Heart left ventricle (tissue), 16 donors: ENCODE measurements around the gene MAP1LC3C. TPM values are rescaled to one million over a fixed set of nuclear protein-coding genes. Genes with fewer than 3 reads are reported as not detected.

Experiments
- ATAC-seq, 4 donors: fragments of 200-7000 bp; cut with Tn5 transposase; one replicate each; pipeline ENCODE4 v1.9.1; 2020 to 2022; ENCODE audit warnings: moderate library complexity in 4 of 4, mild to moderate bottlenecking in 3 of 4, moderate number of reproducible peaks in 1 of 4
- DNase-seq, 5 donors: peaks; one replicate each; pipeline ENCODE4 v3.0.0-alpha.2; 2020
- H3K27ac ChIP-seq, 12 donors: fragments of 200-600 bp; sonication (generic) in 4 of 12; one replicate each; pipeline versions ENCODE4 v1.5.0 to v1.8.0; 2016 to 2022; ENCODE audit warnings: mild to moderate bottlenecking in 2 of 12
- H3K27me3 ChIP-seq, 9 donors: fragments of 200-600 bp; sonication (generic) in 2 of 9; one replicate each; pipeline versions ENCODE4 v1.5.1 to v1.8.0; 2016 to 2022; ENCODE audit warnings: mild to moderate bottlenecking in 3 of 9
- H3K36me3 ChIP-seq, 9 donors: fragments of 200-600 bp; sonication (generic) in 2 of 9; one replicate each; pipeline versions ENCODE4 v1.5.0 to v1.8.0; 2018 to 2022; ENCODE audit warnings: mild to moderate bottlenecking in 2 of 9
- H3K4me1 ChIP-seq, 12 donors: fragments of 200-600 bp; sonication (generic) in 4 of 12; one replicate each; pipeline versions ENCODE4 v1.5.0 to v1.8.0; 2016 to 2022; ENCODE audit warnings: mild to moderate bottlenecking in 3 of 12
- H3K4me3 ChIP-seq, 12 donors: fragments of 200-600 bp; sonication (generic) in 4 of 12; one replicate each; pipeline versions ENCODE4 v1.5.0 to v1.8.0; 2017 to 2022; ENCODE audit warnings: mild to moderate bottlenecking in 9 of 12, moderate library complexity in 4 of 12
- H3K9me3 ChIP-seq, 12 donors: fragments of 200-600 bp; sonication (generic) in 4 of 12; one replicate each; pipeline versions ENCODE4 v1.5.0 to v1.8.0; 2016 to 2022; ENCODE audit warnings: mild to moderate bottlenecking in 1 of 12
- CTCF ChIP-seq, 12 donors: fragments of 200-600 bp; sonication (generic) in 4 of 12; IDR thresholded peaks; one replicate each; pipeline versions ENCODE4 v1.5.0 to v1.8.0; 2018 to 2022; ENCODE audit warnings: antibody characterized with exemption in 12 of 12, mild to moderate bottlenecking in 5 of 12
- POLR2A ChIP-seq, 2 donors: fragments of 450-650 bp; IDR thresholded peaks; one replicate each; pipeline ENCODE4 v1.6.1; 2017; ENCODE audit warnings: antibody characterized with exemption in 2 of 2, mild to moderate bottlenecking in 2 of 2, moderate library complexity in 2 of 2
- WGBS, 4 donors: extraction: QIAGEN DNeasy Blood & Tissue Kit in 2 of 4; methylation state at CpG; one replicate each; pipeline versions ENCODE4 v1.1.5 to v1.1.7; 2013 to 2018; 5-methylcytosine and 5-hydroxymethylcytosine counted together
- intact Hi-C, 10 donors: fragments of 100-400 bp; cut with DNase I; formaldehyde crosslinking; loops; one replicate each; pipeline versions ENCODE4 v1.11.1 to v1.14.2; 2022
- polyA plus RNA-seq, 2 donors: library from polyadenylated mRNA; stranded (reverse); fragments of 200-250 nt; gene quantifications; one replicate each; pipeline ENCODE4 v1.2.3, GENCODE V29; 2013
- total RNA-seq, 9 donors: library from RNA; depleted of rRNA in 2 of 9; stranded (reverse); fragments of >200 nt in 2 of 9; fragmentation: NEBNext Ultra II Directional in 3 of 9; extraction: Animal tissue kit (Norgen Biotek cat#: 25700) in 3 of 9; gene quantifications; one replicate each; pipeline versions ENCODE4 v1.1.0 to v1.2.4, GENCODE V29; 2016 to 2023
- donor health status: ischemic (EF 13 %, LVEDD 7.1; RV severe dilation, severe dysfunction).
- donor health status: healthy with polysubstance abuse.
- donor health status: DM: no; HTN: yes; CAD: no.
- donor health status: DM: no; HTN: no; CAD: no.
- donor health status: ischemic (EF 25% LVEDD 6.9; RV normal size, moderate dysfunction).
- donor health status: ischemic (EF 25% LVEDD 5.7; RV mildly dilated, moderate dysfunction).
- donor health status: healthy.
- donor health status: DM: yes; HTN: yes; CAD: no.
- donor health status: ischemic (EF 35%, LVEDD 5.7; RV mildly dilated, moderate dysfunction).
- donor health status: nonischemic (EF 11% LVEDD 7.7; RV severe dilation, severe dysfunction).
- donor health status: DM: yes; HTN: yes; CAD: no.
- donor health status: PGD.
- donor health status: ischemic (EF 29% LVEDD 5.4; RV normal size, mild dysfunction).
- donor health status: nonischemic (EF 23%, LVEDD 6.1; RV moderate dilation, normal function).

Gene MAP1LC3C
- total and polyA plus RNA-seq, 11 donors, result 0.46 to 1.2 (median 0.79) TPM; not detected in 6

GRCh38 chr1:242017580-242018233, 18.8 kb upstream of the MAP1LC3C start:
- peak in 1 of 4 donors; percentile 59 for ATAC-seq
- Histone ChIP-seq H3K36me3 (no peaks in the 10 kb centered on the region), H3K27me3 (no peaks in the 10 kb centered on the region), H3K4me1 (no peaks in the 10 kb centered on the region), H3K27ac (no peak overlapping the region), H3K4me3 (no peak overlapping the region), H3K9me3 (peaks cover 0 to 5% (median 0%) of the 10 kb centered on the region in 12 donors)
- peak in 2 of 5 donors; percentile 22 to 24 for DNase-seq
- TF ChIP-seq POLR2A (IDR thresholded peaks at IDR 0.05), result no peak
- TF ChIP-seq CTCF (IDR thresholded peaks at IDR 0.05), result peak; percentile 45 to 72 (median 60)
- intact Hi-C loops, result loop anchor here in 4 of 10 donors (5.0 to 10.0 kb wide), 4 partner anchors 120 to 493 kb away; no protein-coding TSS in a partner anchor
- WGBS, 4 donors, result 39 to 42% (median 41%) methylated on average over 10 of the region's 10 CpGs

GRCh38 chr1:242016479-242016878, 17.6 kb upstream of the MAP1LC3C start:
- Histone ChIP-seq H3K27ac (no peak overlapping the region), H3K36me3 (no peaks in the 10 kb centered on the region), H3K27me3 (no peaks in the 10 kb centered on the region), H3K4me3 (no peak overlapping the region), H3K4me1 (no peaks in the 10 kb centered on the region), H3K9me3 (peaks cover 0 to 1% (median 0%) of the 10 kb centered on the region in 12 donors)
- intact Hi-C loops, result loop anchor here in 4 of 10 donors (5.0 to 10.0 kb wide), 4 partner anchors 119 to 492 kb away; no protein-coding TSS in a partner anchor
- no peak for TF ChIP-seq CTCF (IDR thresholded peaks at IDR 0.05)
- no peak for TF ChIP-seq POLR2A (IDR thresholded peaks at IDR 0.05)
- DNase-seq, result no peak
- ATAC-seq, result no peak

GRCh38 chr1:242011894-242012660, 13.2 kb upstream of the MAP1LC3C start:
- H3K27ac ChIP-seq, result no peak overlapping the region
- intact Hi-C loops, result loop anchor here in 2 of 10 donors (10.0 kb wide), 2 partner anchors 117 to 487 kb away; no protein-coding TSS in a partner anchor
- H3K4me1 ChIP-seq, result no peaks in the 10 kb centered on the region
- no peaks in the 10 kb centered on the region for H3K27me3 ChIP-seq
- no peak for TF ChIP-seq POLR2A (IDR thresholded peaks at IDR 0.05)
- TF ChIP-seq CTCF (IDR thresholded peaks at IDR 0.05), result no peak
- DNase-seq (peak in 1 of 5 donors; percentile 34), ATAC-seq (peak in 1 of 4 donors; percentile 58)
- WGBS, 4 donors, result 77 to 85% (median 82%) methylated on average over 5 of the region's 5 CpGs
- H3K36me3 ChIP-seq, result no peaks in the 10 kb centered on the region
- no peaks in the 10 kb centered on the region for H3K9me3 ChIP-seq
- H3K4me3 ChIP-seq, result no peak overlapping the region
